Activated T-cell treated with anti-CD3 and anti-CD28 coated beads for 1 hour (primary cell): ENCODE measurements around the gene YIPF5.

Experiments used
- DNase-seq: peaks from one replicate; pipeline ENCODE4 v3.0.0-alpha.2; 2020; ENCODE audit warnings: low read depth

Gene YIPF5

GRCh38 chr5:144170276-144171024, at the start of gene YIPF5, which contains the start of gene KCTD16:
TSS of gene YIPF5 (minus strand) at chr5:144170659. CDS start at chr5:144169955, 704 bp downstream.
TSS of gene KCTD16 (plus strand) at chr5:144170873.
- DNase-seq = peak; percentile 95

GRCh38 chr5:144219869-144220268, 49.4 kb upstream of the YIPF5 start:
- DNase-seq = no peak

GRCh38 chr5:144210655-144211054, 40.2 kb upstream of the YIPF5 start:
- DNase-seq = no peak

- no peak for DNase-seq
These were observed 38.9 kb upstream of the YIPF5 start for GRCh38 chr5:144209361-144209760.

GRCh38 chr5:144207875-144208444, 37.5 kb upstream of the YIPF5 start:
- DNase-seq = no peak

GRCh38 chr5:144206141-144206540, 35.7 kb upstream of the YIPF5 start:
- no peak for DNase-seq

GRCh38 chr5:144205141-144205551, 34.7 kb upstream of the YIPF5 start:
- DNase-seq = no peak

GRCh38 chr5:144203750-144204596, 33.5 kb upstream of the YIPF5 start:
- DNase-seq = no peak

GRCh38 chr5:144202726-144203125, 32.3 kb upstream of the YIPF5 start:
- no peak for DNase-seq

- DNase-seq = no peak
These were observed 31.6 kb upstream of the YIPF5 start for GRCh38 chr5:144202072-144202471.

- no peak for DNase-seq
These were observed 31.1 kb upstream of the YIPF5 start for GRCh38 chr5:144201588-144201987.

GRCh38 chr5:144198386-144198785, 27.9 kb upstream of the YIPF5 start:
- DNase-seq = no peak

- no peak for DNase-seq
These were observed 26.2 kb upstream of the YIPF5 start for GRCh38 chr5:144196612-144197011.

GRCh38 chr5:144195448-144195847, 25.0 kb upstream of the YIPF5 start:
- DNase-seq = no peak

GRCh38 chr5:144194144-144194543, 23.7 kb upstream of the YIPF5 start:
- no peak for DNase-seq

GRCh38 chr5:144192661-144193060, 22.2 kb upstream of the YIPF5 start:
- no peak for DNase-seq

GRCh38 chr5:144191998-144192397, 21.5 kb upstream of the YIPF5 start:
- no peak for DNase-seq

- DNase-seq = no peak
These were observed 21.1 kb upstream of the YIPF5 start for GRCh38 chr5:144191531-144191930.

GRCh38 chr5:144189800-144190429, 19.5 kb upstream of the YIPF5 start:
- peak; percentile 52 for DNase-seq

GRCh38 chr5:144187699-144188294, 17.3 kb upstream of the YIPF5 start:
- DNase-seq = peak; percentile 67

- no peak for DNase-seq
These were observed 12.9 kb upstream of the YIPF5 start for GRCh38 chr5:144183254-144183889.
